GM18517 (cell line): ENCODE results near the gene DEFB131B.
"Not testable (repeated sequence)": the region's sequence is repeated elsewhere in the genome, so short reads cannot be mapped to it uniquely, and the experiment has no call there.

ENCODE experiments used
- ATAC-seq: cut with Tn5 transposase; IDR thresholded peaks from one replicate; pipeline ENCODE4 v1.9.1; 2021; ENCODE audit warnings: mild to moderate bottlenecking, moderate library complexity; ENCODE audit not compliant: unreplicated experiment

Gene DEFB131B

DNA sequence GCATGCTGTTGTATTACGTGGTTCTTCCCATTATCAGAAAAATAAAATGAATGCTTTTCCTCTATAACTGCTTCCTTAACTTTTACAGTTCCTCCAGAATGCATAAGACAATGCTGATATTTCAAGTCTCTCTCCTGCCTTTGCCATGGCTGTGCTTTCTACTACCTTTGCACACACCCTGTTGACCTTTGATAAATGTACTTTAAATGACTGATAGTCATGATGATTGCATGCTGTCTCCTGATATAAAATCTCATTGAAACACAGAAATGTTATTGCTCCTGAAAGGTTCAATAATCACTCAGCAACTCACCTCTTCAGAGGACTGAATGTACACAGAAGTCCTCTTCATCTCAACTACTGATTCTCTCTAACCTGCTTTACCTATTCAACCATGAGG is at the start of gene DEFB131B:
TSS of gene DEFB131B (plus strand) at position 395 of the 400 bp plus-strand sequence. CDS start at position 395, 0 bp downstream.
- not testable (repeated sequence) for ATAC-seq

DNA sequence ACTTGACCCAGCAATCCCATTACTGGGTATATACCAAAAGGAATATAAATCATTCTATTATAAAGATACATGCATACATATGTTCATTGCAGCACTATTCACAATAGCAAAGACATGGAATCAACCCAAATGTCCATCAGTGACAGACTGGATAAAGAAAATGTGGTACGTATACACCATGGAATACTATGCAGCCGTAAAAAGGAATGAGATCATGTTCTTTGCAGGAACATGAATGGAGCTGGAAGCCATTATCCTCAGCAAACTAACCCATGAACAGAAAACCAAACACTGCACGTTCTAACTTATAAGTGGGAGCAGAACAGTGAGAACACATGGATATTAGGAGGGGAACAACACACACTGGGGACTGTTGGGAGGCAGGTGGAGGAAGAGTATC is 49.0 kb upstream of the DEFB131B start:
- ATAC-seq = not testable (repeated sequence)

DNA sequence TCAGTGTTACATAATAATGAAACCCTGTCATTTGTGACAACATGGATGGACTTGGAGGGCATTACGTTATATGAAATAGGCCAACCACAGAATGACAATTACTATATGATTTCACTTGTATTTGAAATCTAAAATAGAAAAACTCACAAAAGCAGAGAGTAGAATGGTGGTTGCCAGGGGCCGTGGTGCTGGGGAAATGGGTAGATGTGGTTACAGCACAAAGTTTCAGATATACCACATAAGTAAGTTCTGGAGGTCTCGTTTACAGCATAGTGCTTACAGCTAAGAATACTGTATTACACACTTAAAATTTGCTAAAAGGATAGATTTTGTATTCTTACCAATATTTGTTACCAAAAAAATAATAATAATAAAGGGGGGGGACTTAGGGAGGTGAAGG is 48.6 kb upstream of the DEFB131B start:
- ATAC-seq = not testable (repeated sequence)

- not testable (repeated sequence) for ATAC-seq
These were observed 45.4 kb upstream of the DEFB131B start, which contains the start of gene DEFB108B for GRCh38 chr11:71832811-71833210. Gene DEFB108B (plus strand): TSS chr11:71833200. CDS start chr11:71833200, 0 bp downstream.

- ATAC-seq = not testable (repeated sequence)
These were observed 35.5 kb upstream of the DEFB131B start for GRCh38 chr11:71842720-71843119.

DNA sequence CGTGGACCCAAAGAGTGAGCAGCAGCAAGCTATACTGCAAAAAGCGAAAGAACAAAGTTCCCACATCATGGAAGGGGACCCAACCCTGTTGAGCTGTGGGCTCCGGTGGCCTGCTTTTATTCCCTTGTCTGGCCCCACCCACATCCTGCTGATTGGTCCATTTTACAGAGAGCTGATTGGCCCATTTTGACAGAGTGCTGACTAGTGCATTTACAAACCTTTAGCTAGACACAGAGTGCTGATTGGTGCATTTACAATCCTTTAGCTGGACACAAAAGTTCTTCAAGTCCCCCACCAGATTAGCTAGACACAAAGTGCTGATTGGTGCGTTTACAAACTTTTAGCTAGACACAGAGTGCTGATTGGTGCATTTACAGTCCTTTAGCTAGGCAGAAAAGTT is 34.9 kb upstream of the DEFB131B start:
- ATAC-seq = not testable (repeated sequence)

DNA sequence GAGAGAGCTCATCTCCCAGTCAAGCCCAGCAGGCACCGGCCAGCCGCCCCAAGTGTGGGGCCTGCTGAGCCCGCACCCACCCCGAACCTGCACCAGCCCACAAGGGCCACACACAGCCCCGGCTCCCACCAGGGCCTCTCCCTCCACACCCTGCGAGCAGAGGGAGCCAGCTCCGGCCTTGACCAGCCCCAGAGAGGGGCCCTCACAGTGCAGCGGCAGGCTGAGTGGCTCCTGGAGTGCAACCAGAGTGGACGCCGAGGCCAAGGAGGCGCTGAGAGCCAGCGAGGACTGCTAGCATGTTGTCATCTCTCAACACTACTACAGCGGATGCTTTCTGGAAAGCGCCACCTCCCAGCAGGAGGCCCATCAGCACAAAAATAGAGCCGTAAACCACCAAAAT is 34.4 kb upstream of the DEFB131B start:
- ATAC-seq = no peak

- not testable (repeated sequence) for ATAC-seq
These were observed 24.4 kb upstream of the DEFB131B start for GRCh38 chr11:71853895-71854294.

DNA sequence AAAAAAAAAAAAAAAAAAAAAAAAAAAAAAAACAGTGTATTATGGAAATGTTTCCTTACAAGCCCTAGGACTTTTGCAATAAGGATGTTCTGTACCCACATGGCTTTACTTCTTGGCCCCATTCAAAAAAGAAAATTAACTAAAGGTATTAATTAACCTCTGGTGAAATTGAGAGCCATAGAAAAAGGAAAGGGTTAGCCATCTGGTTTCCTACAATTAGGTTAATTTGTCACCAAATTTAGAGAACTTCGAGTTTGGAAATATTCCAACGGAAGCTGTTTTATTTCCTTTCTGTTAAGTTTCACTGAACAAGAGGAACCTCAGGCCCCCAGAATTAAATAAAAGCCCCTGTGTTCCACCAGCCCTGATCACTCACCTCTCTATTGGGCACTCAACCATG is 22.4 kb upstream of the DEFB131B start:
- not testable (repeated sequence) for ATAC-seq

DNA sequence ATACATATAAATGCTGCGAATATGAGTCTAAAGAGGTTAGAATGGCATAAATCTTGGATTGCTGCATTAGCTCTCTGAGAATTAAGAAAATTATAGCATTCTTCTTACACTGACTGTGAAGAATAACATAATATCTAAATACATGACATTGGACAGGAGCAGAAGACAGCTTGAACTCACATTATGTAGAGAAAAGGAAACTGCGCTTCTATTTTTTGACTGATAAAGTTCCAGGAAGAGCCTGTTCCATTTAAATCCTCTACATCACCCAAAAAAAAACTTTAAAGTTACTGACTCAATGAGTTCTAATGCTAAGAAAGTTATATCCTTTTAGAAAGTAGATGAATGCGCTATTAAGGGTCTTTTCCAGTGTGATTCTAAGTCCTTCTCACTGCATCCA is 17.4 kb upstream of the DEFB131B start:
- ATAC-seq = not testable (repeated sequence)

GRCh38 chr11:71863978-71864627 is 14.2 kb upstream of the DEFB131B start:
- ATAC-seq = not testable (repeated sequence)

- ATAC-seq = not testable (repeated sequence)
These were observed 11.0 kb upstream of the DEFB131B start for GRCh38 chr11:71867209-71867608.

DNA sequence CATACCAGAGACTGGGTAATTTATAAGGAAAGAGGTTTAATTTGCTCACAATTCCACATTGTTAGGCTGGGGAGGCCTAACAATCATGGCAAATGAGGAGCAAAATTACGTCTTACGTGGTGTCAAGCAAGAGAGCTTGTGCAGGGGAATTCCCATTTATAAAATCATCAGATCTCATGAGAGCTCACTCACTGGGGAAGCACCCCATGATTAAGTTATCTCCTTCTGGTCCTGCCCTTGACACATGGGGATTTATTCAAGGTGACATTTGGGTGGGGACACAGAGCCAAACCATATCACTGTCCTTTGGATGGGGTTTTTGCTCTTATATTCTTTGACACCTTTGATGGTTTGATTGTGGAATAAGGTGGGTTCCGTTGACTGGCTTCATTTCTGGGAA is 8.3 kb upstream of the DEFB131B start:
- ATAC-seq = not testable (repeated sequence)

- ATAC-seq = not testable (repeated sequence)
These were observed 7.6 kb upstream of the DEFB131B start for GRCh38 chr11:71870661-71871060.

DNA sequence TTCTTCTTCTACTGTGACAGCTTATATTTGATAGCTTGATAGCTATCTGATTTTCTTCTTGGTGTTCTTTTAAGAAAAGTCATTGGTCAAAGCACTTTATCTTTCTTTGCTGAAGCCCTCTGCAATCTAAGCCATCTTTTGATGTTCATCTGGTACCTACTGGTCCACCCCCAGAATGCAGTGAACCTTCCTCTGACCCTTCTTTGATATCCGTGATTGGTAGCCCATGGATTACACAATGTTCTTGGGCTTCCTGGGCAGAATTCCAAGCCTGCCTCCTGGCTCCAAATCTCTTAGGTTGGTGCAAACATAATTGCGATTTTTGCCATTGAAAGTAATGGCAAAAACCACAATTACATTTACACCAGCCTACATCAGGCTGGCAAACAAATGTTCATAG is 2.0 kb upstream of the DEFB131B start:
- ATAC-seq = not testable (repeated sequence)

DNA sequence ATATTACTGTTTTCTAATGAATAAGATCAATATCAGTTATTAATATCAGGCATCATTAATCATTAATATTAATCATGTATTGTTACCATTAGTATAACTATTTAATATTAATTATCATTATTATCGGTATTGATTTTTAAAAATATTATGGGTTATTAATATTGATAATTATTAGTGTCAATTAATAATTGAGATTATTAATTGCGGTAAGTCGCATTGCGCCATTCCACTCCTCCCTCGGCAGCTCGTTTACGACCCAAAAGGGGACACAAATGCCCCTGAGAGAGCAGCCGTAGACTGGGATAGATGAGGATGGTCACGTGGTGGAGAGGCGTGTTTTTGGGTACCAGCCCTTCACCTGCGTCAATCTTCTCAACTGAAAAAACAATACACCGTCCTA is 7.6 kb downstream of the DEFB131B start:
- not testable (repeated sequence) for ATAC-seq

DNA sequence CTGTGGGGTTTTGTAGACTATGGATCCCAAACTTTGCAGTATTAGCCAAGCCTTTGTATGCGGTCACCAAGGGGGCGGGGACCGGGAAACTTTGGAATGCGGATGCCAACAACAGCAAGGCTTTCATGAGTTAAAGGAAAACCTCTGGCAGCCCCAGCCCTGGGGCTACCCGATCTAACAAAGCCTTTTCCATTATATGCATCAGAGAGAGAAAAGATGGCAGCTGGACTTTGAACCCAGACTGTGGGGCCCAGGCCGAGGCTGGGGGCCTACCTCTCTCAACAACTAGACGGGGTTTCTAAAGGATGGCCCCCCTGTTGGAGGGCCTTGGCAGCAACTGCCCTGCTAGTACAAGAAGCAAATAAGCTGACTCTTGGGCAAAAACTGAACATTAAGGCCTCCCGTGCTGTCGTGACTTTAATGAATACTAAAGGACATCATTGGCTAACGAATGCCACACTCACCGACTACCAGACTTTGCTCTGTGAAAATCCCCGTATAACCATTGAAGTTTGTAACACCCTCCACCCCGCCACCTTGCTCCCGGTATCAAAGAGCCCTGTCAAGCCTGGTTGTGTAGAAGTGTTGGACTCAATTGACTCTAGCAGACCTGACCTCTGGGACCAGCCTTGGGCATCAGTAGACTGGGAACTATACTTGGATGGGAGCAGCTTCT is 10.2 kb downstream of the DEFB131B start:
- ATAC-seq = not testable (repeated sequence)

DNA sequence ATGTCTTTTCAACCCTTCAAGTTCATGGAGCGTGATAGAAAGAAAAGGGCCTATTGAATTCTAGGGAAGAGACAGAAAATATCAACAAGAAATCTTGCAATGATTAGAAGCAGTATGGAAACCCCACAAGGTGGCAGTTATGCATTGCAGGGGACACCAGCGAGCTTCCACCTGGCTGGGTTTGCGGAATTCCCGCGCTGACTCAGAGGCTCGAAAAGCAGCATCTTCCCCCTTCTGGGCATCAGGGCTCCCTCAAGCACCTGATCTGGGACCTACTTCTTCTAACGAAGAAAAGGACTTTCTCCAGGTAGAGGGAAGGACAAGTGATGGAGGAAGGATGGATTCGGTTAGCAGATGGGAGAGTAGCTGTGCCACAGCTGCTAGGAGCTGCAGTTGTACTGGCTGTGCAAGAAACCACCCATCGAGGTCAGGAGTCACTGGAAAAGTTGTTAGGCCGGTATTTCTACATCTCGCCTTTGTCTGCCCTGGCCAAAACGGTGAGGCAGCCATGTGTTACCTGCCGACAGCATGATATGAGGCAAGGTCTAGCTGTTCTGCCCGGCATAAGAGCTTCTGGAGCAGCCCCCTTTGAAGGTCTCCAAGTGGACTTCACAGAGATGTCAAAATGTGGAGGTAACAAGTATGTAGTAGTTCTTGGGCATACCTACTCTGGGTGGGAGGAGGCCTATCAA is 11.1 kb downstream of the DEFB131B start:
- not testable (repeated sequence) for ATAC-seq

GRCh38 chr11:71895961-71896360 is 17.7 kb downstream of the DEFB131B start:
- ATAC-seq = no peak

DNA sequence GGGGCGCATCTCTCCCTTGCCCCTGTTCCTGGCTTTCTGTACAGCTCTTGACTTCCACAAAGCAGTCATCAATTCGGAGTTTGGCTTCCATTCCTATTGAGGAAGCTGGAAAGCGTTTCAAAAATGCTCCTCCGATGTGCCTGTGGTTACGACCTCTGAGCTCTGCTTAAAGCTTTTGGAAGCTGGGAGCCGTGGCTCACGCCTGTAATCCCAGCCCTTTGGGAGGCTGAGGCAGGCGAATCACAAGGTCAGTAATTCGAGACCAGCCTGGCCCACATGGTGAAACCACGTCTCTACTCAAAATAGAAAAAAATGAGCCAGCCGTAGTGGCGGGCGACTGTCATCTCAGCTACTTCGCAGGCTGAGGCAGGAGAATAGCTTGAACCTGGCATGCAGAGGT is 22.9 kb downstream of the DEFB131B start:
- not testable (repeated sequence) for ATAC-seq

GRCh38 chr11:71908218-71908617 is 30.0 kb downstream of the DEFB131B start:
- no peak for ATAC-seq

- ATAC-seq = not testable (repeated sequence)
These were observed 32.5 kb downstream of the DEFB131B start for GRCh38 chr11:71910775-71911174.
